C4-2B (cell line): ENCODE measurements around the gene EPHA6.

Experiments used
- H3K27ac ChIP-seq: fragments of 450-650 bp; 2 replicates; pipeline ENCODE4 v1.5.1; 2017
- CTCF ChIP-seq: fragments of 450-650 bp; conservative IDR thresholded peaks from 2 replicates; pipeline ENCODE4 v1.5.1; 2017; ENCODE audit warnings: mild to moderate bottlenecking
- ZFX ChIP-seq: fragments of 450-650 bp; IDR thresholded peaks from 2 replicates; pipeline ENCODE4 v1.6.1; 2017

The EPHA6 gene

GRCh38 chr3:97076673-97077072 lies 262.3 kb downstream of the EPHA6 start:
- H3K27ac ChIP-seq, result no peak overlapping the region
- TF ChIP-seq ZFX (no peak), CTCF (no peak)

- TF ChIP-seq CTCF (no peak), ZFX (no peak)
- no peak overlapping the region for H3K27ac ChIP-seq
These were observed 275.2 kb downstream of the EPHA6 start for GRCh38 chr3:97089621-97090020.

- TF ChIP-seq ZFX (no peak), CTCF (no peak)
- H3K27ac ChIP-seq, result no peak overlapping the region
These were observed 288.2 kb downstream of the EPHA6 start for GRCh38 chr3:97102641-97103040.

GRCh38 chr3:97105989-97106651 lies 291.7 kb downstream of the EPHA6 start:
- TF ChIP-seq CTCF (no peak), ZFX (no peak)
- H3K27ac ChIP-seq, result no peak overlapping the region

GRCh38 chr3:97106652-97106989 lies 292.2 kb downstream of the EPHA6 start:
- no peak overlapping the region for H3K27ac ChIP-seq
- TF ChIP-seq ZFX, result no peak

GRCh38 chr3:97108136-97108535 lies 293.7 kb downstream of the EPHA6 start:
- no peak overlapping the region for H3K27ac ChIP-seq
- TF ChIP-seq CTCF (no peak), ZFX (no peak)

- no peak overlapping the region for H3K27ac ChIP-seq
- TF ChIP-seq ZFX (no peak), CTCF (no peak)
These were observed 296.9 kb downstream of the EPHA6 start for GRCh38 chr3:97111244-97111643.

- no peak overlapping the region for H3K27ac ChIP-seq
- TF ChIP-seq ZFX, result no peak
- TF ChIP-seq CTCF, result no peak
These were observed 307.0 kb downstream of the EPHA6 start for GRCh38 chr3:97121386-97121785.
